GM12873 (cell line): Measurements from ENCODE around the gene CDC42.

Experiments
- CTCF ChIP-seq: IDR thresholded peaks from 2 replicates; pipeline ENCODE4 v1.5.1; 2012; ENCODE audit warnings: low read depth, mild to moderate bottlenecking, moderate library complexity, low read length, control low read depth; ENCODE audit not compliant: insufficient read depth; ENCODE audit errors: missing control alignments

Gene CDC42

GRCh38 chr1:22123901-22124404, 71.4 kb downstream of the CDC42 start:
- no peak for TF ChIP-seq CTCF

GRCh38 chr1:22124592-22125229, 72.2 kb downstream of the CDC42 start:
- no peak for TF ChIP-seq CTCF

- TF ChIP-seq CTCF: no peak
These were observed 74.0 kb downstream of the CDC42 start for GRCh38 chr1:22126531-22126930.

- no peak for TF ChIP-seq CTCF
These were observed 74.7 kb downstream of the CDC42 start for GRCh38 chr1:22127248-22127647.

- TF ChIP-seq CTCF: no peak
These were observed 75.2 kb downstream of the CDC42 start for GRCh38 chr1:22127731-22128130.

- no peak for TF ChIP-seq CTCF
These were observed 75.9 kb downstream of the CDC42 start for GRCh38 chr1:22128392-22128791.

GRCh38 chr1:22129501-22130117, 77.1 kb downstream of the CDC42 start:
- no peak for TF ChIP-seq CTCF
